Spleen (tissue), 7 donors: ENCODE measurements around the gene SYNE2.

Source experiments
- CTCF ChIP-seq, 11 experiments: fragments of 200-600 bp in 7 of 11; fragments of 450-650 bp in 4 of 11; sonication (generic) in 4 of 11; IDR thresholded peaks in 8 of 11; conservative IDR thresholded peaks in 3 of 11; 1 replicate in 7 of 11; 2 replicates in 4 of 11; pipeline versions ENCODE4 v1.4.0 to v1.8.0; 2016 to 2021; ENCODE audit warnings: antibody characterized with exemption in 11 of 11, inconsistent platforms in 4 of 11, mild to moderate bottlenecking in 1 of 11
- POLR2A ChIP-seq, 3 donors: fragments of 450-650 bp; IDR thresholded peaks; one replicate each; pipeline ENCODE4 v1.5.1; 2017; ENCODE audit warnings: antibody characterized with exemption in 3 of 3, mild to moderate bottlenecking in 1 of 3
- POLR2AphosphoS5 ChIP-seq, 3 donors: sonication (generic); formaldehyde crosslinking; IDR thresholded peaks; one replicate each; pipeline ENCODE4 v1.5.1; 2017; ENCODE audit warnings: antibody characterized with exemption in 3 of 3
- donor health status: DM: no; HTN: no; CAD: no; lungs with moderate emphysema.
- donor health status: DM: no; HTN: no; CAD: no.
- donor health status: DM: no; HTN: no; CAD: no.

DNA sequence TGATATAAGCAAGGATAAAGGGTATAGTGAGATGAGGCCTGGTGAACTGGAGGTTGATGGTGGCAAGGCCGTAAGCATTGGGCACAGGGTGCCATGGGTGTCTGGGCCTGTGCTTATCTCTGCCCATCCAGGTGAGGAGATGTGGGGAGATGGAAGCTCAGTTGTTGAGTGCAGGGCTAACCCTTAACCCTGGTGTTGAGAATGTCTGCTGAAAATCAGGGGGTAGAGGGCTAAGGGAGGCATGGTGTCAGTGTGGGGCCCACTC is 86.1 kb downstream of the SYNE2 start:
- no peak for TF ChIP-seq CTCF (IDR thresholded peaks at IDR 0.05 in 8 of 11, conservative IDR thresholded peaks at IDR 0.05 in 3 of 11)
- no peak for TF ChIP-seq POLR2AphosphoS5 (IDR thresholded peaks at IDR 0.05)
- no peak for TF ChIP-seq POLR2A (IDR thresholded peaks at IDR 0.05)
